NCI-H510A treated with DMSO at 0.1 percent for 48 hours (cell line): Measurements from ENCODE around the gene UBXN6.

ENCODE experiments used
- DNase-seq: peaks from one replicate; lab custom pipeline; 2025; lab: John Stamatoyannopoulos, UW

Gene UBXN6

DNA sequence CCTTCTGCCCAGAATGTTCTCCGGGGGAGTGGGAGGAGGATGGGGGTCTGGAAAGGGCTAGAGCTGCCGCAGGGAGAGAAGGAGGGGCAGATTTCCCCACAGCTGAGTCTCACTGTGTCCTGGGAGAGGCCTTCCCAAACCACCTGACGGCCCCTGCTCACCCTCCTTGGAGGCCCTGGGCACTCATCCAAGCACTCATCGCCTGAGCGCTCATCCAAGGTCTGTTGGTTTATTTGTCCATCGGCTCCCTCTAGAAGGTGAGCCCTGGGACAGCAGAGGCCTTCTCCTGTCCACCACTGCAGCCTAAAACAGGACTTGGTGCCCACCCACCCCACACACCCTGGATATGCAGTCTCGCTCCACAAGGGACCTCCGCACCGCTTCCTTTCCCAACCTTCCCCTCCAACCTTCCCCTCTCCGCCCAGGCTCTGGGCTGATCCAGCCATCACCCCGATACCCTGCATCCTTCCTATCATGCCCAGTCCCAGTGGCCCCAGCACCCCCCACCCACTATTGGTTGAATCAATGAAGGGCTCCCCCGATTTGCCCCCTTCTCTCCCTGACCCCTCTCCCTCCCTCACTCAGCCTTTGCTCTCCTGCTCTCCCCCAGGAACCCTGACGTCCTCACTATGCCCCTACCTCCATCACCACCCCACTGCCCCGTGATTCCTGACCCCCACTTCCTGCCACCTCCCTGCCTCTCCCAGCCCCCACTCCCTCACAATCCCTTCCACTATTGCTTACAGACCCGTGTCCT is 1.7 kb downstream of the UBXN6 start:
- peak; percentile 20 for DNase-seq

DNA sequence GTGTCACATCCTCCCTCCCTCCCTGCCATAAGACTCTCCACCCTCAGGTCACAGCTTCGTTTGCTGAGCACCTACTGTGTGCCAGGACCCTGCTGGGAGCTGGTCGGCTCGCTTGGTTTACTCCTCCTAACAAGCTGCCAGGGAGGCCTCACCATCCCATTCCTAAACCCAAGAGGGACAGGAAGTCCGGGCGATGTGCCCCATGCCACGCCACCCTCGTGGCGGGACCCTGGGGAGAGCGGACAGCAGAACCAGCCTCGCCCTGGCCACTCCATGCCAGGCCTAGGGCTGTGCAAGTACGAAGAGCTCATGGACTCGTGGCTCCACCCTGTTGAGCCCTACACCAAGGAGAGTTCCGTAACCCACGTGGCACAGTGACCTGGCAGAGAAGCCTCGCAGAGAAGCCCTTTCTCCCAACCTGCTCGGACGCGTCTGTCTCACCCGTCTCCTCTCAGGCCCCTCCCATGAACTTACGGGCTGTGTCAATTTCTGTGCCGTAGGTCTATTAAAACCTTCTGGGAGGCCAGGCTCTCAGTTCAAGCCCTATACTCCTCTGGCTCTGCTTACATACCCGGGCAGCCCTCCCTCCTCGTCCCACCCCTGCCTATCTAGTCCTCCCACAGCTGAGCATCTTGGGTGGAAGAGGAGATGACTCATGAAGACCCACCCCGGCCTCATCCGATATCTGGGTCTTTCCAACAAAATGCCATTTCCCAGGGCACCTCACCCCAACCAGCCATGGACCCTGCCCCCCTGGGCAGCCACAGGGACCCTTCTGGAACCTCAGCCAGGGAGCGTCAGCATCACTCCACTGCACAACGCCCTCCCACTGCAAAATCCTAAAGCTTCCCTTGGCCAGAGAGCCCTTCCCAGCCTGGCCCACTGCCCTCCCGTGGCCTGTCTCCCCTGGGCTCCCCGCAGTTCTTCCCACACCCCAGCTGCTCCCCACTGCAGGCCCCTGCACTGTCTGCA is 2.6 kb downstream of the UBXN6 start:
- no peak for DNase-seq

DNA sequence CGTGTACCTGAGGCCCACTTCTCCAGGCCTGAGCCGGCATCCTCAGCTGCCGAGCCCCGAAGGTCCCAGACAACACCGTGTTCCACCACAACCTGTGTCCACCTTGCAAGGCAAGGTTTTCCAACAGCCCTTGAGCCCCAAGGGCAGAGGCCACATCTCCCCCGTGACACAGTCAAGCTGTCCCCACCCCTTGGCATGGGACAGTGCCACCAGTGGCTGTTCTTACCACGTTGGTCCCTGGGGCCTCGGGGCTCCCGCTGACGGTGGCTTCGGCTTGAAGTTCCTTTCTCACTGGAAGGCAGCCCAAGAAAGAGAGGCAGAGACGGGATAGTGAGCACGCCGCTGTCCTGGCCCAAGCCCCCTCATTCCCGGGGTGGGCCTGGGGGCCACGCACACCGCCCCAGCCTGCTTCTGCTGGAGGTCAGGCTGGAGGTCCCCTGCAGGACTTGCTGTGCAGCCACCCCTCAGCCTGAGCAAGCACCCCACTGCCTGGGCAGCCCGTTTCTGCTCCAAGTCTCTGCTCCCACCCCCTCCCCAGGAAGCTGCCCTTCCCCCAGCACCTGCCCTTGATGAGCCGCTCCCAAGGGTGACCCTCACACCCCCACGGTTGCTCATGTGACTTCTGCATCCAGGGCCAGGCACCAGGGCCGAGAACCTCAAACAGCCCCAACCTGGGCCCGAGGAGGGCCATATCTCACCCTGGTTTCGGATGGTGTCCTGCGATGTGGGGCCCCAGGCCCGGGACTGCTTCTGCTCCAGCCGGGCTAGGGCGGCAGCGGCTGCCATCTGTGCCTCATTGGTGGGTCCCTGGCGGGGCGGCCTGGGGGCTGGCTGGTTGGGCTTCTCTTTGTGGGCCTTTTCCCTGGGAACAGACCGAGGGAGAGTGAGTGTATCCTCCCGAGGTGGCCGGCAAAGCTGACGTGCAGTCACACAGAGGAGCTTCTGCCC is 4.1 kb downstream of the UBXN6 start:
- DNase-seq, result no peak

DNA sequence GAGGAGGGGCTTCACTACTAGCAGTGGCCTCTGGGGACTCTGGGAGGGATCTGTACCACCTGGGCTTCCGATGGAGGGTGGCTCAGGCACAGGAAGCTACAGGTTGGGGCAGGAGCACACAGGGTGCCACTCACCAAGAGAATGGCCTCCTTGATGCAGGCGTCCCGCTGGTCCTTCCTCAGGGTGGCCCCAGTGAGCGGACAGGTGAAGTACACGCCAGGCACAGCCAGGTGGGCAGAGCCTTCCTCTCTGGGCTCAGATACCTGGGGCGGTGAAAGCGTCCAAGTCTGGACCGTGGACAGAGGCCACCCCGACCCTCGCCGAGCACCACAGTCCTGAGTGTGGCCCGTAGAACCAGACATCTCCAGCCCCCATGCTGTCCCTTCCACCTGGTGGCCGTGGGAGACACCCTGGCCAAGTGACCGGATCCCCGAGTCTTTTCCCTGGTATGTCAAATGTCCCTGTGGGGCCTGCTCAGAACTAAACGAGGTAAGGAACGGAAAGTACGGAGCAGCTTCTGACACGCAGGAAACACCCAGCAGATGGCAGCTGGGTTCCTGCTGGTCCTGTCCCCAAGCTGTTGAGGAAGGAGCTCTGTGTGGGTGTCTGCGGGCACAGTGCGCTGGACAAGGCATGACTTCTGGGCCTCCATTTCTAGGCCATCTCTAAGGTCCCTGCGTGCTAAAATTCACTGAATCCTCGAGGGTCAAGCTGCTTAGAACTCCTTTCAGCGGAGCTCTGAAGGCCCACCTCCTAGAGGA is 5.2 kb downstream of the UBXN6 start:
- no peak for DNase-seq

DNA sequence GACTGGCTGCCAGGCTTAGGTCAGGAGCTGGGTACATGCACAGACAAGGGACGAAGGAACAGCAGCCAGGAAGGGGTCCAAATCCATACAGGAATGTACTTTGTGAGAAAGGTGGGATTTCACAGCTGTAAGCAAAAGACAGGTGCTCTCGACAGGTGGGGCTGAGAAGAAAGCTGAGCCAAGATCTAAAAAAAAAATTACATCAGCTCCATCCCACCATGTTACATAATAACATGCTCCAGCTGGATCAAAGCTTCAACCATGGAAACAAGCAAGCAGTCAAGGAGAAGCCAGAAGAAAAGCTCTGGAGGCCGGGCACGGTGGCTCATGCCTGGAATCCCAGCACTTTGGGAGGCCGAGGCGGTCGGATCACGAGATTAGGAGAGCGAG is 8.0 kb downstream of the UBXN6 start:
- DNase-seq, result no peak

DNA sequence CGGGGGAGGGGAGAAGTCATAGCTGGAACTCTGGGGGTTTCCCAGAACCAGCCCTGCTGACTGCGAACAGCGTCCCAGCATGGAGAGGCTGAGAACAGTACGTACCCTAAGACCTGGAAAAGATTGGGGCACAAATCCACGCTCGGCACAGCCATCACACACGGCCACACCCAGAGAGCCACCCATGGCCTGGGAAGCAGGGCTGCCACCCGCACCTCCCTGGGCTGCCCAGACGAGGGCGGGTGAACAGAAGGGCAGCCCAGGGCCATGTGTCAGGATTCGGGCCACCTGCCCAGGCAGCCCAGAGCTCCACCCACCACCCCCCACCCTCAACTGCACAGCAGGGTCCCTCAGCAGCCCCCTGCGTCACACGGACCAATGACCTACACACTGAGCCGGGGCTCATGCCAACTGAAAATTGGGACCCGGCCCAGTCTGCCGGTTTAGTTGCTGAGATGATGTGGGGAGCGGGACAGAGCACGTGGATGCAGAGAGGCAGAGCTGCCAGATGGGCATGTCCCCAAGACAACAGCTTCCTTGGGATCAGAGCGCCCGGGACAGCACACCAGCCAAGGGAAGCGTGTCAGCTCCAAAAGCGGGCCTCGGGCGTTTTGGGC is 8.5 kb downstream of the UBXN6 start:
- no peak for DNase-seq

DNA sequence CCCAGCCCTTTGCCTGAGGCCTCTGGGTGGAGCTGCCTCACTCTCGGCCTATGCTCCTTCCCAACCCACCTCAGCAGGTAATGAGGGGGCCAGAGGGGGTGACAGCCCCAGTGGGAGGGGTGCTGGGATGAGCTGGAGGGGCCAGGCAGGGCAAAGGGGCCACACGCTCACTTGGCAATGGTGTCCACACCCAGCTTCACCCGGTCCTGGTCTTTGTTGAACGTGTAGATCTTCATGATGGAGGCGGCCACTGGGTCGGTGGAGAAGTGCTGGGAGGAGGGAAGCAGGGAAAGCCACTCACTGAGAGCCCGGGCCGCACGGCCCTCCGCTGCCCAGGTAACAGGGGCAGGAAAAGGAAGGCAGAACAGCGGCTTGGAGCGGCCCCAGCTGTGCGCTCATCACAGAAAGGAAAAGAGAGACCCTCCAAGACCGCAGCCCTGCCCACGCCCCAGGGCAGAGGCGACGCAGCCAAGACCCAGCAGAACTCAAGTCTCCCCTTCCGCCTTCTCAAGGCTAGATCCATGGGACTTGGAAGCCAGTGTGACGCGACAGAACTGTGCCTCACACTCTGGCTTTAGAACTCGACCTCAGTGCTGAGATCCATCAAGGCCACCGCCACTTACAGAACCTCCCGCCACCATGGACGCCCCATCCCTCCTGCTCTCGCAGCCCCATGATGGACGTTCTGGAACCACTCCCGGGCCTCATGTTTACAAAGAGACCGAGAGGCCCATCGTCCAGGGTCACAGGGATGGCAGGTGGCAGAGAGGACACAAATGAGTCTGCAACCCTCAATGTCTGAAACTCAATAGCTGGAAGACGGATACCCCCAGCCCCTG is 9.2 kb downstream of the UBXN6 start:
- DNase-seq, result no peak

DNA sequence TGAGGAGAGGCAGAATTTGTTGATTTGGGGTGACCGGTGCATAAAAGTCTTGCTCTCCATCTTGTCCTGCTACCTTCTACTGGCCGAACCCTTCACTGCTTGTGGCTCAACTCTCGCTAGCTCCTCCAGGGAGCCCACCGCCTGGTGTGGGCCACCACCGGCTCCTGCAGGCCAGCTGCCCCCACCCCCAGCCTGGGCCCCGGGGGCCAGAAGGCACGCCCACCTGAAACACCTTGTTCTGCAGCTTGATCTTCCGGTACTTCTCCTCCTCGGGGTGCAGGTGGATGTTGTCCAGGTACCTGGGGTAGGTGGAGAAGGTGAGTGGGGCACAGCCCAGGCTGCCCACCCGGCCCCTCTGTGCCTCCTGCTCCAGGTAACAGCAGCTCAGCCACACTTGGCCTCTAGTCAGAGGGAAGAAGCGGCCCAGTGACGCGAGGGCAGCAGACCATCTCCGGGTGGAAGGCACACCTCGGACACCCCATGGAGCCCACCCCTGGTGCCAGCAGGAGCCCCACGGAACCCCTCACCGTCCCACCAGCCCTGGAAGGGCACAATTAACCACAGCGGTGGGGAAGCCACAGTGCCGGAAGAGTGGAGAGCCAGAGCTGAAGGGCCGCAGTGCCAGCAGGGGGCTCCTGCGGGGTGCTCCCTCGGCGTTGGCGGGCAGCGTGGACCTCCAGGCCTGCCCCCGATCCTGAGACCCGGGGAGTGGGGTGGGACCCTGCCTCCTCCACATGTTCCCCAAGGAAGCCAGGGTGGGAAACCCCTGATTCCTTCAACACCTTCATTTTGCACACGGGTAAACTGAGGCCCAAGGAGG is 10.1 kb downstream of the UBXN6 start:
- DNase-seq, result no peak

DNA sequence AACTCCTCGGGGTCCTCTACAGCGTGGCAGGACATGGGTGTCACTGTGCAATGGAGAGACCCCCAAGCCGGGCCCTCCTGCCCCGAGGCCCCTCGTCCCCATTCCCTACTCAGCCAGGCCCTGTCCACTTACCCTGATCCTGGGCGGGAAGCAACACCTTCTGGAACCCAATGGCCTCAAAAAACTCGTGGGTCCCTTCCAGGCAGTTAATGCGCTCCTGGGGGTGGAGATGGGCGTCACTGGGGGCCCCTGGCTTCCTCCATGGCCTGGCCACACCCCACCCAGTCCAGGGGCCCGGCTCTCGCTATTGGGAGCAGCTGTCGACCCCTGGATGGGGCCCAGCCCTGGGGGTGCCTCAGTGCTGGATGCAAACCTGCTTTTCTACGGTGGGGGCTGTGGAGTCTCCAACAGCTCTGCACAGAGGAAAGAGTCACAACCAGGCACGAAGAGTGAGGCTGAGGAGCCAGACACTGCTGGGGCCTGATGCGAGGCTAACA is 10.8 kb downstream of the UBXN6 start:
- no peak for DNase-seq

DNA sequence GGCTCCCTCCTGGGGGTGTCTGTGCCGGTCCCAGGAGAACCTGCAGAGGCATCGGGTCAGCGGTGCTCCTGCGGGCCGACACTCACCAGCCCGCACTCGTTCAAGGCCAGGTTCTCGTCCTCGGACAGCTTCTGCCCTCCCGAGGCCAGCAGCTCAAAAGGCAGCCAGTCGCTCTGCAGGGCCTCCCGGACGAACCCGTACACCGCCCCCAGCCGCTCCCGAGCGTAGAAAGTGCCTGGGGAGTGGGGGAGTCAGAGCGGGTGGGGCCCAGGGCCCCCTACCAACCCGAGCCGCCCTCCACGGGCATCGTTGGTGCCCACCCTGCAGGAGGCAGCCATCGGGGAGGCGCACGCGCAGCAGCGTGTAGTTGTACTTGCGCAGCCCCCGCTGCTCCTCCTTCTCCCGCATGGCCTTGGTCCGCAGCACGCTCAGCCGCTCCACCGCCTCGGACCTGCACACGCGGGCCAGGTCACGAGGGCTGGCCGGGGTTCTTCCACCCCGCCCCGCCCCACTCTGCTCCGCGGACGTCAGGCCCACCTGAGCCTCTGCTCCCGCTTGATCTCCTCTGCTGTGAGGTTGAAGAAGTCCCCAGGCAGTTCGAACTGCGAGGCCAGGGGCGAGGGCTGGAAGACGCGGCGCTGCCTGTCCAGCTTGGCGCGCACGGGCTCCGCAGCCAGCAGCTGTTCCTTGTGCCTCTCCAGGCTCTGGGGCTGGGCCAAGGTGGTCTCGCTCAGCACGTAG is 11.5 kb downstream of the UBXN6 start:
- no peak for DNase-seq

DNA sequence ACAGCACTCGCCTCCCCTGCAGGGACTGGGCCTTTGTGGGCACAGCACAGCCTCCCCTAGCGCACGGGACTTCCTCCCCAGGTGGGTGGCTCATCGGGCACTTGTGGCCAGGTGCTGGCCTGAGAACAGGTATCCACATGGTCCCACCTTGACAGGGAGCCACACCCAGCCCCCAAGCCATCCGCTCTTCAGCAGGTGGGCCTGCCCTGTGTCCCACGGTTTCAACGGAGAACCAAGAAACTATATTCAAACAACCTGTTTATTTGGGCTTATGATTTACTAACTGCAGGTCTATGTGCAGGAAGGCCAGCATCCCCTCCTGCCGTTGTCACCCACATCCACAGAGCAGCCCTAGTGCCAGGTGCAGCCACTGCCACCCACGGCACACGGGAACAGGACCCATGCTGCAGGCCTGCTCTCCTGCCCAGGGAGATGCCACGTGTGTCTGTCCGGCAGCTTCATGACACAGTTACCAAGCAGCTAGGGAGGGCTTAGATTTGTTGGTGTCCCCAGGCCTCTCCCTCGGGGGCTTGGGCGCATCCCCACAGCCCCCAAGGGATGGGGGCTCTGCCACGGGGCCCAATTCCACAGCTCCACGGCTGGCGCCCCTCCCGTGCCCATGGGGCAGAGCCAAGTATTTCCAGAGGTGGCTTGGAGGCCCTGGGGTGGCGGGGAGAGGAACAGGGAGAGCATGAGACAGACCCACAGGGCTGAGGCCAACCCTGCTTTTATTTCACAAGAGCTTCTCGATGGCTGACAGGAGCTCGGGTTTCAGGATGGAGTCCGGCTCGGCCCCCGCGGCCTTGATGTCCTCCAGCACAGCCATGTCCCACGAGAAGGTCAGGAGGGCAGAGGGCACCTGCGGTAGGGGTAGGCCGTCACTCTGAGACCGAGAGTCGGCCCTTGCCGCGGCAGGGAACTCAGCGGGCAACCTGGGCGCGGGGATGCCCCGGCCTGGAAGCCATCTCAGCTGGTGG is 12.5 kb downstream of the UBXN6 start:
- no peak for DNase-seq

DNA sequence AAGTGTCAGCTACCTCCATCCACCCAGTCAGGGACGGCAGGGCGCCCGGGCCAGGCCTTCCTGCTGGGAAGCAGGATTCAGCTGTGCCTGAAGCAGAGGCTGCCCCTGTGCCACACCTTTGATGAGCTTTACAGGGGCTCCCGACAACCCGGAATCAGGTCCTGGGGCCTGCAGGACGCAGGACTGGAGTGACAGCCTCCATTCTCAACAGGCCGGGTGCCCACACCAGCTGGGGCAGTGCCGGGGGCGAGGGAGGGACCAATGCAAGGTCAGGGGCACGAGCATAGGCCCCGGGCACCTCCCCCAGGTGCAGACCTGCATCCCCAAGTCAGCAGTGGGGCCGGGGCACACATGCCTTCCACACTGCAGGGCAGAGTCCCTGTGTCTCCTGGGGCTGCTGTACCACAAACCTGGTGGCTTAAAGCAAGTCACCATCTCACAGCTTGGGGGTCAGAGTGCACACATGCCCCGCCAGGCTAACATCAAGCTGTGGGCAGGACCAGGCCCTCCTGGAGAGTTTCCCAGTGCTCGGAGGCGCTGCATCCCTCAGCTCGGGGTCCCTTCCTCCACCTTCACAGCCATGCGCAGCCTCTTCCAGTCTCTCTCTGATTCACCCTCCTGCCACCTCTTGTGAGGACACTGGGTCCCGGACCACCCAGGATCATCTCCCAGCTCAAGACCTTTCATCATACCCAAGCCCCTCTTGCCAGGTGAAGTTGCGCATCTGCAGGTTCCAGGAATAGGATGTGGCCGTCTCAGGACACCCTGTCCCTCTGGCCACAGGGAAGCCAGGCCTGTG is 13.4 kb downstream of the UBXN6 start:
- no peak for DNase-seq

DNA sequence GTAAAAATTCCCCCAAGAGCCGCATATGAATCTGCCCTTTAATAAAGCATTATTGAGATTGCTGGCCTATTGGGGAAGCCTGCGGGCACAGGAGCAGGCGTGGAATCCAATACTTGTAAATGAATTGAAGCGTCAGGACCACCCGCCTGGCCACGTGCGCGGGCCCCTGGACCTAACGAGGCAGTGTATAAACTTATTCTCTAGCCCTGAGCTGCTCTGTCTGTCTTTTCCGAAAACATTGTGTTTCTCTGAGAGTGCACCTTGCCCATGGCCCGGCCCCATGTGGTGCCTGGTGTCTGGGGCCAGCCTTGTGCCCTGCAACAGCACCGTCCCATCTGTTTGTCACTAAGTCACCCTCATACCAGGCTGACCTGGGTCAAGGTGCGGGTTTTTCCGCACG is 14.4 kb downstream of the UBXN6 start:
- DNase-seq, result no peak

DNA sequence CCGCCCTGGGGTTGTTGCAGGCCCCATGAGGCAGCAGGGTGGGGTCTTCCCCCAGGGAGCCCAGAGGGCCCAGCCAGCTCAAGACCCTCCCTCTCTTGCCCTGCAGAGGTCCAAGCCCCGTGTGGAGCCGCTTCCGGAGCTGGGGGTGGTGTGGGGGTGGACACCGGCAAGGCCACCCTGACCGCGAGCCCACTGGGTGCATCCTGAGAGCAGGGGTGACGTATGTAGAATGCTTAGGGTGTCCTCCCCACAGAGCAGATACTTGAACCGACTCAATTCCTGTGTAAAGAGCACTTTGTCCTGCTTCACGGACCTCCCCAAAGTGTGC is 14.8 kb downstream of the UBXN6 start:
- DNase-seq, result no peak

DNA sequence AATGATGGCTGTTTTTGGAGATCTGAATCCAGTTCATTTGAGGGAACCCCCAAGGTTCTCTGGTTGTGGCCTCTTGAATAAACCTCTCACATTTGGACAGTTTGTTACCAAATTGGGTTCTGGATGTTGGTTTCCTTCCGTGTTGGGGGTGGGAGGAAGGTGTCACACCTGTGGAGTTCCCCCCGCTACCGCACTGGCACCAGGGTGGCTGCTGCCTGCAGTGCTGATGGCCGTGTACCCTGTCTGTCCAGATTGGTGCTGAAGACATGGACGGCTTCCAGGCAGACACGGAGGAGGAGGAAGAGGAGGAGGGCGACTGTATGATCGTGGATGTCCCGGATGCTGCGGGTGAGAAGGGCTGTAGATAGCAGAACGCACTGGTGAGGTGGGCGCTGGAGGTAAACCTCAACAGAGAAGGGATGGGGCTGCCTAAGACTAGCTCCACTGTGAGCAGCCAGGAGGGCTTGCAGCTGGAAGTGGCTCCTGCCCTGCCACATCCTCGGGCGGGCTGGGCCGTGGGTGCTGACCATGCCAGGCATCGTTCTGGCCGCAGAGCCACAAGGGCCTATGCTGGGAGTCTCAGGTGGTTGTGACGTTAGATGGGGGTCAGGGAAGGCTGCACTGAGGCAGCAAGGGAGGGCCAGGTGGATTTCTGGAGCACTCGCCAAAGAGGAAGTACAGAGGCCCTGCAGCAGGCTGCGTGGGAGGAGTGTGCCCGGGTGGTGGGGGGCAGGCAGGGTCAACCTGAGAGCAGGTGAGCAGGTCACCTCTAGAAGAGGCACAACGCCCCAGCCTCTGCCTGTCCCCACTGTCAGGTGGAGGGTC is 15.4 kb downstream of the UBXN6 start:
- no peak for DNase-seq
